UCSD-AML1 (cell line): ENCODE data around the gene OMP.
"Not testable (repeated sequence)": the region's sequence is repeated elsewhere in the genome, so short reads cannot be mapped to it uniquely, and the experiment has no call there.

Source experiments
- DNase-seq: peaks from one replicate; lab custom pipeline; 2025; ENCODE audit not compliant: unreplicated experiment; lab: John Stamatoyannopoulos, UW

The OMP gene

DNA sequence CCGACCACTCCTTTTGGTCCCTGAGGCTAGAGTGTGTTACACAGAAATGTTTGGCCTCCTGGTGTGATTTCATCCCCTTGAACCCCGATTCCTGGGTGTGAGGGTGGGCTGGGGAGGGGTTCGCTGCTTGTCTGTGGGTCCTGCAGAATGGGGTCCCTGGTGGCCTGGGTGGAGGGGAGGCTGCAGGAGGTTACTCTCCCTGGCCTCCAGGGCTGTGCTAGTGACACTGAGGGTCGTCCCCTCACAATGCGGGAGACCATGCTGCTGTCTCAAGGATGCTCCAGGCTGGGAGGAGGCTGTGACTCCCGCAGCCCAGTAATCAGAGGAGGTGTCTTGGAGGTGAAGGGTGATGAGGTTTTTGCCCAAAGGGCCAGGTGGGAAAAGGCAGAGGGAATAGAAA lies 17.0 kb upstream of the OMP start:
- no peak for DNase-seq

- peak; percentile 37 for DNase-seq
Measured at GRCh38 chr11:77086521-77087472, 15.8 kb upstream of the OMP start.

GRCh38 chr11:77087723-77088225 lies 14.9 kb upstream of the OMP start:
- no peak for DNase-seq

DNA sequence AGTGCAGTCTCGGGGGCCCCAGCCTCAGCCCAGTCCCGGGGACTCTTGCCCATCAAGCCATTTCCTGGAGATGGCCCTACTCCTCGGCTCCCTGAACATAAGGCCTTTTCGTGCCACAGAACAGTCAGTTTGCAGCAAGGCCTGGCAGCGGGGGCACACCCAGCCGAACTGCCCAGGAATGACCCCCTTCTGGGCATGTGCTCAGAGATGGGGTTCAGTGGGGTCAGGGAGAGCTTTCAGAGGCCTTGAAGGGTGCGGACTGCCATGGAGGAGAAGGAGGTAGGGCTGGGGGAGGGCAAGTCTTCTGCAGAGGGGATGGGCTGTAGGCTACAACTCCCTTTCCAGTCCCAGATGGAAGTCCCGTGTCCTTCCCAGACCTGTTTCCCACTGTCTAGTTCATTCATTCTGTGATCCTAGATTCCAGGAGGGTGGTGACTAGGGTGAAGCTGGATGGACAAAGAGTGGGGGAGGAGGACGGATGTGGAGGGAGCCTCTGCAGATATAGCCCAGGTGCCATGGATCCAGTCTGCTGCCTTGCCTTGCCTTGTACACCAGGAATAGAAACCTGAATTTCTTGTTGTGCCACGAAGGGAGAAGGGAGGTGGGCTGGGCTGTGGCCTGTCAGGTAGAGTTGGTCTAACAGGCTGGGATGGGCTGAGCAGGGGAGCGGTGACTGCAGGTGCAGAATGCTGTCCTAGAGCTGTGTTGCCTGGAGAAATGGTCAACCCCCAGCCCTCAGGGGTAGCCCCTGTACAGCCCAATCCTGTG lies 14.2 kb upstream of the OMP start:
- DNase-seq: no peak

GRCh38 chr11:77089004-77089545 lies 13.6 kb upstream of the OMP start:
- DNase-seq: no peak

GRCh38 chr11:77090046-77090372 lies 12.6 kb upstream of the OMP start:
- no peak for DNase-seq

- no peak for DNase-seq
Measured at GRCh38 chr11:77090373-77091111, 12.1 kb upstream of the OMP start.

DNA sequence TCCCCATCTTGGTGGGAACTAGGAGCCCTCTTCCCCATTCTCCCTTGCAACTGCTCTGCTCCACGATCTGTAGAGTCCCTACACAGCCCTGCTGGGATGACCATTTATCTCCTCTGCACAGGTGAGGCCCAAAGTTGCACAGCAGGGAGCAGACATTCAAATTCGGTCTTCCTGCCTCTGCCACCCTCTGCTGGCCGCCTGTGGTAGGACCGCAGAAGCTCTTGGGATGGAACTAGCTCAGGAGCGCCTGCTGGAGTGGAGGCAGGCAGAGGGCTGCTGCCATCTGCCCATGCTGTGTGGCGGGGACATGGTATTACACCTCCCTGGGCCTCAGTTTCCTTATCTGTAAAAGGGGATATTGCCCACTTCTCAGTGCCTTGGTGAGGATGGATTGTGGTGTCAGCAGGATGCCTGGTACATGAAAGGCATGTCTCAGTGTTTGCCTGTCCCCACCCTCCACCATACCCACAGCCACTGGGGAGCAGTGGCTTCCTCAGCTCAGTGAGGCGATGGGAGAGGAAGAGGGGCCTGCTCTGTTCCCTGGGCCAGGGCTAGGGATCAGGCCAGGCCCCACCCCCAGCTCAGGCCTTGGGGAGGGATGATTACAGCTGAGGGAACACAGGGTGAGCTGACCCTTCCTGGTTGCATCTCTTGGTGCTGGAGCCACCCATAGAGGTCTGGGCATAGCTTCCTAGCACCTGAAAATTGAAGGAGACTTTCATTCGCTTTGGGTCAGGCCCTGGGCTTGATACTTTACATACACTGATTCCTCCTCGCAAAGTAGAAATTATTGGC lies 11.3 kb upstream of the OMP start:
- DNase-seq: peak; percentile 76

DNA sequence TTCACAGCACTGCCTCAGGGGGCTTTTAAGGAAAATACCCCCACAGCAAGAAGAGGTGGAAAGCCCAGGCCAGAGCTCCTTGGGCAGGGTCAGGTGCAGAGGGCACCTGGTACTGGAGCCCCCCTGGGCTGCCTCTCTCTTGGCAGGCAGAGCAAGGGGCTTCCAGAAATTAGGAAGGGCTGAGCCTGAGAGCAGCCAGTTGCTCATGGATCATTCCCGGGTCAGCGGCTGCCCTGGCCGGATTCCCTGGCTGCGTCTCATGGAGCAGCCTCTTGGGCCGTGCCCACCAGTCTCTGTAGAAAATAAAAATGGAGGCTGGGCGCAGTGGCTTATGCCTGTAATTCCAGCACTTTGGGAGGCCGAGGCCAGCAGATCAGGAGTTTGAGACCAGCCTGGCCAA lies 10.3 kb upstream of the OMP start:
- DNase-seq: no peak

GRCh38 chr11:77093056-77093891 lies 9.4 kb upstream of the OMP start:
- DNase-seq: no peak

GRCh38 chr11:77093987-77094840 lies 8.4 kb upstream of the OMP start:
- DNase-seq: no peak

GRCh38 chr11:77094841-77095365 lies 7.7 kb upstream of the OMP start:
- no peak for DNase-seq

DNA sequence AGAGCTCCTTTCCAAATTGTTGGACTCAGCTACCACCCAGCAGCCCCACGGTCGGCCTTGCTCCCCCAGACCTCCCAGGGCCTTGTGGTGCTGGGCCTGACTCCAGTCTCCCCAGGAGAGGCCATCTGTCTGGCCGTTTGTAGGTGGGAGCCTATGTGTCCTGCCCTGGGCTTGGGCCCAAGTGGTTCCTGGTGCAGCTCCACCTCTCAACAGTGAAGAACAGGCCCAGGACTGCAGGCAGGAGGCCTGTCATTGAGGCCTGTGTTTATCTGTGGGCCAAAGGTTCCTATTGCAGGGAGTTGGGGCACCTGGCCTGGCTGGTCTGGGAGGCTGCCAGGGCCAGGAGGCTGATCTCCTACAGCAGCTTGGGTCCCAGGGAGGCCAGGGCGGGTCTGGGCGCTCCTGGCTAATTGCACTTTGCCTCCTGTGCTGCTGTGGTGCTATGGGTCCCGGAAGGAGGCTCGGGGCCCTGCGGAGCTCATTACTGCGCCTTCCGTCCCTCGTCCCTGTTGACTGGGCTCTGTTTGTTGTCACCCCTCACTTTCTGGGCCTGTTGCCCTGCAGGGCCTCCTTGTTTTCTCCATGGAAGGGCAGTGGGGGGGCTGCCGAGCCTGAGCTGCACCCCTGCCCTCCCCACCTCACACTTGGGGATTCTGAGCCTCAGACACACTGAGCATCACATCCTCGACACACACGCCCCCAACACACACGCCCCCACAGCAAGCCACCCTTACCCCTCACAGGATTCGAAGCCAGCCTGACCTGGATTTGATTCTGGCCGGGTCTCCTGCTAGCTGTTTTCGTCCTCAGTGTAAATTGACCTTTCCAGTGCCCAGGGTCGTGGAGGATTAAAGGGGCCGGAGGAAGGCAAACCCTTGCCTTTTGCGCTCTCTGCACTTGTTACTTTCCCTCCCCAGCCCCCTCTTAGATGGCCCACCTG lies 6.8 kb upstream of the OMP start:
- DNase-seq: no peak

- no peak for DNase-seq
Measured at GRCh38 chr11:77096591-77097019, 6.0 kb upstream of the OMP start.

- DNase-seq: not testable (repeated sequence)
Measured at GRCh38 chr11:77097180-77097579, 5.5 kb upstream of the OMP start.

DNA sequence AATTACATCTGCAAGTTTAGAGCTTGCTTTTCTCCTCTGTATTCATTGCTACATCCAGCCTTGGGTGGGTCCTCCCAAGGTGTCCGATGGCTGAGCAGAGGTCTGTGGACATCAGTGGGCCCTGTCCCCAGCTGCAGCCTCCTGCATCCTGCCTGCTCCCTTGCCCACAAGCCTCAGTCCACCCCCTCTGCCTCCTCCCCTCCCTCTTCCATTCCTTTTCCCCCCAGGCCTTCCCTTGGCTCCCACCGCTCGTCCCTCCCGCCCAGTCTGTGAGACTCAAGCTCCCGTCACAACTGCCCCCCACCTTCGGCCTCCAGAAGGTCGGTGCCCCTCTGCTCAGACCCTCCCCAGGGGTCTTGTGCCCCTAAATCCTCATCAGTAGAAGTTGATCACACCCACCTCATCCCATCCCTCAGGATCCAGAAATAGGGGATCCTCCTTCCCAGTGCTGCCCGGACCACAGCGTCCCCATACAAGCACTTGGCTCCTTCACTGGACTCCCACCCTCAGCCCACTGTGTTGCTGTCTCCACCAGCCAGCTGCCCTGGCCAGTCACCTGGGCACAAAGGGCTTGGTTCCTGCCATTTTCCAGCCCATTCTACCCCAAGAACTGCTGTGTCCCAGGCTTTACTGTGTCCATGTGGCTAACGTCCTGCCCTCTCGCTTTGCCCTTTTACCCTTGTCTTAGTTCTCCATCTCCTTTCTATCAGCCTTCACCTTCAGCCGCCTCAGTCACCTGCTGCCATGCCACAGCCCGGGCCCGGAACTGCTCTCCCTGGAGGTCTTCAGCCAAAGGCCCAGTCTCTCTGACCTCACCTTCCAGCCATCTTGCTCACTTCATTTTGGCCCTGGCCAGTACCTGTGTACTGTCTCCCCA lies 2.2 kb upstream of the OMP start:
- no peak for DNase-seq
